Neural cell (in vitro differentiated cells): ENCODE results near the gene PDLIM3. TPM values are rescaled to one million over a fixed set of nuclear protein-coding genes. Genes with fewer than 3 reads are reported as not detected.

Source experiments
- H2AFZ ChIP-seq: fragments of 200-600, 300-800 bp; sonication (generic), shearing (Covaris generic); 2 replicates; pipeline ENCODE4 v1.6.0; 2014; ENCODE audit warnings: low read depth, mild to moderate bottlenecking, antibody characterized with exemption, low read length, moderate library complexity
- H3F3A ChIP-seq: fragments of 200-600 bp; shearing (Covaris generic); 2 replicates; pipeline ENCODE4 v1.6.1; 2016; ENCODE audit warnings: mild to moderate bottlenecking, moderate library complexity, mixed read lengths, antibody characterized with exemption, low read length; ENCODE audit not compliant: insufficient read depth, poor library complexity, severe bottlenecking
- H3K27ac ChIP-seq: fragments of 200-600, 300-800 bp; sonication (generic), shearing (Covaris generic); 2 replicates; pipeline ENCODE4 v1.5.1; 2014; ENCODE audit warnings: mild to moderate bottlenecking, low read length, moderate library complexity
- H3K27me3 ChIP-seq: fragments of 300-800, 200-600 bp; sonication (generic), shearing (Covaris generic); 2 replicates; pipeline ENCODE4 v1.6.0; 2014; ENCODE audit warnings: mild to moderate bottlenecking, low read depth, low read length, moderate library complexity; ENCODE audit not compliant: insufficient read depth
- H3K36me3 ChIP-seq: fragments of 300-800, 200-600 bp; sonication (generic), shearing (Covaris generic); 2 replicates; pipeline ENCODE4 v1.5.1; 2014; ENCODE audit warnings: mild to moderate bottlenecking, antibody characterized with exemption, low read length, moderate library complexity; ENCODE audit not compliant: insufficient read depth
- H3K4me2 ChIP-seq: fragments of 300-800, 200-600 bp; sonication (generic), shearing (Covaris generic); 2 replicates; pipeline ENCODE4 v1.6.0; 2014; ENCODE audit warnings: mild to moderate bottlenecking, low read length
- H3K4me3 ChIP-seq: fragments of 300-800, 200-600 bp; sonication (generic), shearing (Covaris generic); 2 replicates; pipeline ENCODE4 v1.5.1; 2014; ENCODE audit warnings: mild to moderate bottlenecking, low read length, moderate library complexity
- H3K79me2 ChIP-seq: fragments of 200-600 bp; shearing (Covaris generic); replicated peaks from 2 replicates; pipeline ENCODE4 v1.6.0; 2014; ENCODE audit warnings: mild to moderate bottlenecking, low read length, moderate library complexity; ENCODE audit not compliant: insufficient read depth
- H3K9ac ChIP-seq: fragments of 300-800, 200-600 bp; sonication (generic), shearing (Covaris generic); 2 replicates; pipeline ENCODE4 v1.6.1; 2016; ENCODE audit warnings: mild to moderate bottlenecking, low read length, mixed read lengths
- H3K9me2 ChIP-seq: fragments of 200-600 bp; shearing (Covaris generic); 2 replicates; pipeline ENCODE4 v1.6.1; 2016; ENCODE audit warnings: mild to moderate bottlenecking, low read length, mixed read lengths; ENCODE audit not compliant: insufficient read depth
- H3K9me3 ChIP-seq: fragments of 200-600, 300-800 bp; sonication (generic), shearing (Covaris generic); 2 replicates; pipeline ENCODE4 v1.6.1; 2016; ENCODE audit warnings: mild to moderate bottlenecking, mixed run types, low read length, moderate library complexity, mixed read lengths
- H4K20me1 ChIP-seq: fragments of 200-600 bp; shearing (Covaris generic); 2 replicates; pipeline ENCODE4 v1.6.1; 2016; ENCODE audit warnings: mild to moderate bottlenecking, mixed run types; ENCODE audit not compliant: insufficient read depth
- EP300 ChIP-seq: fragments of 450-650 bp; conservative IDR thresholded peaks from 2 replicates; pipeline ENCODE4 v1.6.1; 2014; ENCODE audit warnings: antibody characterized with exemption, mild to moderate bottlenecking, moderate library complexity; ENCODE audit not compliant: poor library complexity, severe bottlenecking
- EZH2 ChIP-seq: fragments of 200-600, 300-800 bp; shearing (Covaris generic), sonication (generic); IDR thresholded peaks from 2 replicates; pipeline ENCODE4 v1.6.1; 2014; ENCODE audit warnings: antibody characterized with exemption, low read length, borderline replicate concordance, mild to moderate bottlenecking; ENCODE audit not compliant: insufficient read depth, poor library complexity, severe bottlenecking
- MXI1 ChIP-seq: fragments of 450-650 bp; conservative IDR thresholded peaks from 2 replicates; pipeline ENCODE4 v1.6.1; 2014; ENCODE audit warnings: antibody characterized with exemption, mild to moderate bottlenecking; ENCODE audit not compliant: poor library complexity, severe bottlenecking
- POLR2AphosphoS5 ChIP-seq: IDR thresholded peaks from 2 replicates; pipeline ENCODE4 v1.6.1; 2012
- RAD21 ChIP-seq: fragments of 450-650 bp; conservative IDR thresholded peaks from 2 replicates; pipeline ENCODE4 v1.6.1; 2014; ENCODE audit warnings: antibody characterized with exemption, mild to moderate bottlenecking, moderate library complexity
- SMC3 ChIP-seq: fragments of 450-650 bp; conservative IDR thresholded peaks from 2 replicates; pipeline ENCODE4 v1.6.1; 2014; ENCODE audit warnings: antibody characterized with exemption, mild to moderate bottlenecking, moderate library complexity; ENCODE audit not compliant: poor library complexity
- TAF1 ChIP-seq: IDR thresholded peaks from 2 replicates; pipeline ENCODE4 v1.6.1; 2012; ENCODE audit warnings: low read depth
- polyA plus RNA-seq: library from polyadenylated mRNA; depleted of rRNA; stranded (reverse); fragments of >200 nt; gene quantifications from 2 replicates; pipeline ENCODE4 v1.2.3, GENCODE V29; 2014
- TF ChIP-seq, protein P1 (sequence below): fragments of 450-650 bp; IDR thresholded peaks from 2 replicates; pipeline ENCODE4 v1.5.1; 2014; ENCODE audit warnings: antibody characterized with exemption, mild to moderate bottlenecking, moderate library complexity; ENCODE audit not compliant: poor library complexity, severe bottlenecking
- TF ChIP-seq, protein P2 (sequence below): IDR thresholded peaks from 2 replicates; pipeline ENCODE4 v1.6.1; 2012; ENCODE audit warnings: borderline replicate concordance

PDLIM3 gene
- polyA plus RNA-seq, 1 donor from 2014 or later, result 1.8 TPM

DNA sequence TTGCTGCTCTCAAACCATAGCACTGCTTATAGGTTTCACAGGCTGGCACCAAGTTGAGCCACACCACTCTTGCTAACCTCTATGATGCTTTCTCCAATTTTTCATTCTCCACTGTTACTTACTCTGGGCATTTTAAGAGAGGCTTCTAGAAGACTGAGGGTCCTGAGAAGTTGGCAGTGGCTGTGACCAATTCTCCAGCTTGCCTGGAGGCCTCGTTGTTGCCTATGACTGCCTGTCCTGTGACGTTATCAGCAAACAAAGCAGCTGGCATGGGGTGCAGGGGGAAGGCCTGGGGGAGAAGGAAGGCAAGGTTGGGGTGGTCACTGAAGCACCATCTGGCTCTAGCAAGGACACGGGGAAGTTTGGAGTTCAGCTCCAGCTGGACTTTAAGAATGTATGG is 30.4 kb upstream of the PDLIM3 start:
- Histone ChIP-seq H2AFZ (no peak overlapping the region), H3K36me3 (no peaks in the 10 kb centered on the region), H3K9me2 (no peaks in the 10 kb centered on the region), H3F3A (no peaks in the 10 kb centered on the region), H3K27ac (no peak overlapping the region), H3K9me3 (peaks cover 2% of the 10 kb centered on the region), H3K4me3 (no peak overlapping the region), H3K79me2 (no peaks in the 10 kb centered on the region), H3K27me3 (no peaks in the 10 kb centered on the region), H4K20me1 (no peaks in the 10 kb centered on the region), H3K4me2 (no peak overlapping the region), H3K9ac (no peak overlapping the region)
- TF ChIP-seq, protein P1, sequence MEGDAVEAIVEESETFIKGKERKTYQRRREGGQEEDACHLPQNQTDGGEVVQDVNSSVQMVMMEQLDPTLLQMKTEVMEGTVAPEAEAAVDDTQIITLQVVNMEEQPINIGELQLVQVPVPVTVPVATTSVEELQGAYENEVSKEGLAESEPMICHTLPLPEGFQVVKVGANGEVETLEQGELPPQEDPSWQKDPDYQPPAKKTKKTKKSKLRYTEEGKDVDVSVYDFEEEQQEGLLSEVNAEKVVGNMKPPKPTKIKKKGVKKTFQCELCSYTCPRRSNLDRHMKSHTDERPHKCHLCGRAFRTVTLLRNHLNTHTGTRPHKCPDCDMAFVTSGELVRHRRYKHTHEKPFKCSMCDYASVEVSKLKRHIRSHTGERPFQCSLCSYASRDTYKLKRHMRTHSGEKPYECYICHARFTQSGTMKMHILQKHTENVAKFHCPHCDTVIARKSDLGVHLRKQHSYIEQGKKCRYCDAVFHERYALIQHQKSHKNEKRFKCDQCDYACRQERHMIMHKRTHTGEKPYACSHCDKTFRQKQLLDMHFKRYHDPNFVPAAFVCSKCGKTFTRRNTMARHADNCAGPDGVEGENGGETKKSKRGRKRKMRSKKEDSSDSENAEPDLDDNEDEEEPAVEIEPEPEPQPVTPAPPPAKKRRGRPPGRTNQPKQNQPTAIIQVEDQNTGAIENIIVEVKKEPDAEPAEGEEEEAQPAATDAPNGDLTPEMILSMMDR, result no peak
- TF ChIP-seq POLR2AphosphoS5 (no peak), EP300 (no peak), TAF1 (no peak), EZH2 (no peak), MXI1 (no peak), SMC3 (no peak), RAD21 (no peak)
- TF ChIP-seq, protein P2, sequence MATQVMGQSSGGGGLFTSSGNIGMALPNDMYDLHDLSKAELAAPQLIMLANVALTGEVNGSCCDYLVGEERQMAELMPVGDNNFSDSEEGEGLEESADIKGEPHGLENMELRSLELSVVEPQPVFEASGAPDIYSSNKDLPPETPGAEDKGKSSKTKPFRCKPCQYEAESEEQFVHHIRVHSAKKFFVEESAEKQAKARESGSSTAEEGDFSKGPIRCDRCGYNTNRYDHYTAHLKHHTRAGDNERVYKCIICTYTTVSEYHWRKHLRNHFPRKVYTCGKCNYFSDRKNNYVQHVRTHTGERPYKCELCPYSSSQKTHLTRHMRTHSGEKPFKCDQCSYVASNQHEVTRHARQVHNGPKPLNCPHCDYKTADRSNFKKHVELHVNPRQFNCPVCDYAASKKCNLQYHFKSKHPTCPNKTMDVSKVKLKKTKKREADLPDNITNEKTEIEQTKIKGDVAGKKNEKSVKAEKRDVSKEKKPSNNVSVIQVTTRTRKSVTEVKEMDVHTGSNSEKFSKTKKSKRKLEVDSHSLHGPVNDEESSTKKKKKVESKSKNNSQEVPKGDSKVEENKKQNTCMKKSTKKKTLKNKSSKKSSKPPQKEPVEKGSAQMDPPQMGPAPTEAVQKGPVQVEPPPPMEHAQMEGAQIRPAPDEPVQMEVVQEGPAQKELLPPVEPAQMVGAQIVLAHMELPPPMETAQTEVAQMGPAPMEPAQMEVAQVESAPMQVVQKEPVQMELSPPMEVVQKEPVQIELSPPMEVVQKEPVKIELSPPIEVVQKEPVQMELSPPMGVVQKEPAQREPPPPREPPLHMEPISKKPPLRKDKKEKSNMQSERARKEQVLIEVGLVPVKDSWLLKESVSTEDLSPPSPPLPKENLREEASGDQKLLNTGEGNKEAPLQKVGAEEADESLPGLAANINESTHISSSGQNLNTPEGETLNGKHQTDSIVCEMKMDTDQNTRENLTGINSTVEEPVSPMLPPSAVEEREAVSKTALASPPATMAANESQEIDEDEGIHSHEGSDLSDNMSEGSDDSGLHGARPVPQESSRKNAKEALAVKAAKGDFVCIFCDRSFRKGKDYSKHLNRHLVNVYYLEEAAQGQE, result no peak

DNA sequence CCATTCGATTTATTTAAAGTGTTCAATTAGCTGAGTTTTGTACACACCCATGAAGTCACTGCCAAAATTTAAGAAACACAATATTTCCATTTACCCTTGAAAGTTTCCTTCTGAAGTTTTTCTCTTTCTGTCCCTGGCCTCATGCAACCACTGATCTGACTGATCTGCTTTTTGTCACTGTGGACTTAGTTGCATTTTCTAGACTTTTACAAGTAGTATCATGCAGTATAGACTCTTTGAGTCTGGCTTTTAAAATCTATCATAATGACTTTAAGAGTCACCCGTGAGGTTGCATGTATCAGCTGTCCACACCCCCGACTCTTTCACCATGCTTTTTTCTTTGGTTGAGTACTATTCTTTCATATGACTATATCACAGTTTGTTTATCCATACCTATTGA is 29.0 kb upstream of the PDLIM3 start:
- no peak overlapping the region for H3K4me3 ChIP-seq

More for the DNA sequence above, 29.0 kb upstream of the PDLIM3 start:
- Histone ChIP-seq H3K9ac (no peak overlapping the region), H3F3A (no peaks in the 10 kb centered on the region), H3K27ac (no peak overlapping the region), H3K9me2 (no peaks in the 10 kb centered on the region), H3K4me2 (no peak overlapping the region), H3K36me3 (no peaks in the 10 kb centered on the region), H4K20me1 (no peaks in the 10 kb centered on the region), H3K79me2 (no peaks in the 10 kb centered on the region), H3K27me3 (no peaks in the 10 kb centered on the region), H3K9me3 (peaks cover 2% of the 10 kb centered on the region), H2AFZ (no peak overlapping the region)
- TF ChIP-seq, protein P1, result no peak
- no peak for TF ChIP-seq SMC3
- no peak for TF ChIP-seq TAF1
- no peak for TF ChIP-seq RAD21
- no peak for TF ChIP-seq EP300
- no peak for TF ChIP-seq MXI1
- TF ChIP-seq, protein P2, result no peak
- no peak for TF ChIP-seq EZH2
- no peak for TF ChIP-seq POLR2AphosphoS5
